ENCODE measurements around the gene SCN3A. TPM values are rescaled to one million over a fixed set of nuclear protein-coding genes. Genes with fewer than 3 reads are reported as not detected.

Gene SCN3A
- total and polyA plus RNA-seq, 9 of the 15 experiments (the other 6 are each of a cell fraction or from before 2014, with no cell fraction given): not detected

GRCh38 chr2:165074323-165074722 lies 129.5 kb downstream of the SCN3A start:
- H3K9ac ChIP-seq (ENCODE audit: insufficient read depth in 1 of 2, low read depth in 2 of 2, low read length in 2 of 2): no peak overlapping the region
- H2AFZ ChIP-seq (ENCODE audit: low read depth, low read length): no peak overlapping the region
- BruUV-seq (replicated peaks): no TSS peak
- no peaks in the 10 kb centered on the region for H3K79me2 ChIP-seq (ENCODE audit: control insufficient read depth, insufficient read depth, low read length)
- no peaks in the 10 kb centered on the region for H4K20me1 ChIP-seq (replicated peaks; ENCODE audit: control insufficient read depth, insufficient read depth, low read length)
- CTCF ChIA-PET (ENCODE audit: low intra/inter-chr PET ratio): no interaction called here
- ATAC-seq: no peak
- H3K4me2 ChIP-seq (ENCODE audit: insufficient read depth, low read length): no peak overlapping the region
- 0 out of 2 replicates have a peak, but pooled peaks cover 7% of the 10 kb centered on the region for H3K9me3 ChIP-seq (replicated peaks; ENCODE audit: control insufficient read depth, insufficient read depth, low read depth, low read length)
- TF ChIP-seq DIDO1 (tag; IDR thresholded peaks at IDR 0.05; ENCODE audit: low read depth) (no peak), ZNF77 (CRISPR knock-in tag; IDR thresholded peaks at IDR 0.05) (no peak), E2F1 (CRISPR knock-in tag; IDR thresholded peaks at IDR 0.05) (no peak), ARID3A (IDR thresholded peaks at IDR 0.05; ENCODE audit: borderline replicate concordance, low read depth, low read length) (no peak), EHMT2 (IDR thresholded peaks at IDR 0.05) (no peak), ZNF253 (CRISPR knock-in tag; conservative IDR thresholded peaks at IDR 0.05) (no peak), FOXP1 (CRISPR knock-in tag; IDR thresholded peaks at IDR 0.05) (no peak), ZNF668 (CRISPR knock-in tag; IDR thresholded peaks at IDR 0.05) (no peak), HNRNPH1 (optimal IDR thresholded peaks at IDR 0.05; ENCODE audit: low read depth, low read length) (no peak), ZBTB5 (IDR thresholded peaks at IDR 0.05) (no peak), GTF2A2 (tag; IDR thresholded peaks at IDR 0.05) (no peak), NONO (IDR thresholded peaks at IDR 0.05; ENCODE audit: low read depth in 2 of 2, low read length in 1 of 2) (no peak), GMEB1 (CRISPR knock-in tag; IDR thresholded peaks at IDR 0.05) (no peak), TAL1 (IDR thresholded peaks at IDR 0.05) (no peak), MTA1 (IDR thresholded peaks at IDR 0.05; ENCODE audit: borderline replicate concordance) (no peak), YY1 (IDR thresholded peaks at IDR 0.05; ENCODE audit: borderline replicate concordance in 1 of 3, control insufficient read depth in 1 of 3, extremely low read depth in 1 of 3, insufficient read depth in 3 of 3, insufficient read length in 1 of 3, insufficient replicate concordance in 2 of 3, low read depth in 1 of 3, low read length in 2 of 3) (no peak)
- FAIRE-seq: no peak
- no peaks in the 10 kb centered on the region for H3K9me1 ChIP-seq (ENCODE audit: control insufficient read depth, insufficient read depth, low read length)
- POLR2A ChIA-PET: no interaction called here
- 2% methylated on average over 3 of the region's 3 CpGs for WGBS (ENCODE audit: insufficient coverage, low coverage, missing lambda C conversion rate)
- DNase-seq (ENCODE audit: extremely low read depth in 1 of 4, low spot score in 3 of 4): no peak
- no peaks in the 10 kb centered on the region for H3K36me3 ChIP-seq (ENCODE audit: control insufficient read depth, insufficient read depth, low read length)
- in situ Hi-C loops (cut with MboI) (no loop called here), intact Hi-C loops (cut with micrococcal nuclease) (no loop called here)
- no peak overlapping the region for H3K4me3 ChIP-seq
- H3K27me3 ChIP-seq (ENCODE audit: control insufficient read depth in 2 of 2, insufficient read depth in 2 of 2, low read length in 2 of 2): no peaks in the 10 kb centered on the region
- H3K4me1 ChIP-seq (replicated peaks in 1 of 2; ENCODE audit: control insufficient read depth in 2 of 2, insufficient read depth in 2 of 2, low read length in 2 of 2): no peaks in the 10 kb centered on the region
- H3K27ac ChIP-seq (ENCODE audit: extremely low read depth, low read depth, low read length): no peak overlapping the region
